Nephron (organoid): ENCODE data around the gene DNAL4.
A peak's percentile ranks its signal among the peaks of the same experiment; 100 is the strongest.

Experiments
- H3K27ac Mint-ChIP-seq, 3 experiments: 2 replicates each; pipeline ENCODE4 v1.8.0; 2020; ENCODE audit warnings: mixed read lengths in 3 of 3, mild to moderate bottlenecking in 2 of 3, moderate library complexity in 1 of 3
- H3K27me3 Mint-ChIP-seq: 2 replicates; pipeline ENCODE4 v1.8.0; 2021; ENCODE audit warnings: low read depth, mild to moderate bottlenecking, moderate library complexity, mixed read lengths
- H3K36me3 Mint-ChIP-seq: 2 replicates; pipeline ENCODE4 v1.8.0; 2020; ENCODE audit warnings: low read depth, mixed read lengths
- H3K4me1 Mint-ChIP-seq: 2 replicates; pipeline ENCODE4 v1.8.0; 2020; ENCODE audit warnings: mixed read lengths
- H3K4me3 Mint-ChIP-seq, 3 experiments: 2 replicates each; pipeline ENCODE4 v1.8.0; 2020; ENCODE audit warnings: mild to moderate bottlenecking in 3 of 3, mixed read lengths in 3 of 3, moderate library complexity in 2 of 3
- H3K9me3 Mint-ChIP-seq: 2 replicates; pipeline ENCODE4 v1.8.0; 2020; ENCODE audit warnings: mixed read lengths
- CTCF ChIP-seq, 3 experiments: fragments of 200-600 bp; sonication (generic); IDR thresholded peaks; one replicate each; pipeline ENCODE4 v1.5.0; 2021; ENCODE audit warnings: antibody characterized with exemption in 3 of 3; ENCODE audit not compliant: unreplicated experiment in 3 of 3

Gene DNAL4

GRCh38 chr22:38734421-38735100 is 59.4 kb downstream of the DNAL4 start:
- peaks cover 19% of the 10 kb centered on the region for H3K4me1 Mint-ChIP-seq
- no peak overlapping the region for H3K4me3 Mint-ChIP-seq
- peak overlapping the region; percentile 19 to 47 (median 41) for H3K27ac Mint-ChIP-seq
- peaks cover 50% of the 10 kb centered on the region for H3K36me3 Mint-ChIP-seq
- no peak for TF ChIP-seq CTCF (IDR thresholded peaks at IDR 0.05; ENCODE audit: unreplicated experiment in 3 of 3)
- H3K27me3 Mint-ChIP-seq: no peaks in the 10 kb centered on the region
- H3K9me3 Mint-ChIP-seq: no peaks in the 10 kb centered on the region

GRCh38 chr22:38733724-38734381 is 60.1 kb downstream of the DNAL4 start:
- peaks cover 57% of the 10 kb centered on the region for H3K36me3 Mint-ChIP-seq
- no peaks in the 10 kb centered on the region for H3K27me3 Mint-ChIP-seq
- no peak for TF ChIP-seq CTCF (IDR thresholded peaks at IDR 0.05; ENCODE audit: unreplicated experiment in 3 of 3)
- H3K4me1 Mint-ChIP-seq: peaks cover 19% of the 10 kb centered on the region
- H3K9me3 Mint-ChIP-seq: no peaks in the 10 kb centered on the region
- H3K27ac Mint-ChIP-seq: peak overlapping the region; percentile 19 to 47 (median 41)
- no peak overlapping the region for H3K4me3 Mint-ChIP-seq

- peak; percentile 66 to 67 (median 67) for TF ChIP-seq CTCF (IDR thresholded peaks at IDR 0.05; ENCODE audit: unreplicated experiment in 3 of 3)
- Mint-ChIP-seq H3K4me1 (peaks cover 19% of the 10 kb centered on the region), H3K4me3 (no peak overlapping the region), H3K27me3 (no peaks in the 10 kb centered on the region), H3K36me3 (peaks cover 58% of the 10 kb centered on the region), H3K27ac (peak overlapping the region; percentile 47 to 66 (median 48)), H3K9me3 (no peaks in the 10 kb centered on the region)
Measured at GRCh38 chr22:38733329-38733723, 60.6 kb downstream of the DNAL4 start.

GRCh38 chr22:38732251-38732815 is 61.6 kb downstream of the DNAL4 start:
- H3K27ac Mint-ChIP-seq: no peak overlapping the region
- H3K9me3 Mint-ChIP-seq: no peaks in the 10 kb centered on the region
- H3K4me1 Mint-ChIP-seq: peaks cover 19% of the 10 kb centered on the region
- H3K36me3 Mint-ChIP-seq: peaks cover 57% of the 10 kb centered on the region
- no peak for TF ChIP-seq CTCF (IDR thresholded peaks at IDR 0.05; ENCODE audit: unreplicated experiment in 3 of 3)
- H3K4me3 Mint-ChIP-seq: no peak overlapping the region
- H3K27me3 Mint-ChIP-seq: no peaks in the 10 kb centered on the region

- no peaks in the 10 kb centered on the region for H3K9me3 Mint-ChIP-seq
- H3K27me3 Mint-ChIP-seq: no peaks in the 10 kb centered on the region
- no peak for TF ChIP-seq CTCF (IDR thresholded peaks at IDR 0.05; ENCODE audit: unreplicated experiment in 3 of 3)
- H3K27ac Mint-ChIP-seq: no peak overlapping the region
- H3K4me3 Mint-ChIP-seq: no peak overlapping the region
- peaks cover 19% of the 10 kb centered on the region for H3K4me1 Mint-ChIP-seq
- H3K36me3 Mint-ChIP-seq: peaks cover 56% of the 10 kb centered on the region
Measured at GRCh38 chr22:38731703-38732161, 62.2 kb downstream of the DNAL4 start.
